Upper lobe of left lung (tissue), 4 donors: Measurements from ENCODE around the gene CDX2.

Experiments used
- POLR2A ChIP-seq, 4 donors: fragments of 450-650 bp; IDR thresholded peaks; one replicate each; pipeline ENCODE4 v1.5.1; 2016 to 2017; ENCODE audit warnings: antibody characterized with exemption in 4 of 4, mild to moderate bottlenecking in 2 of 4
- TF ChIP-seq, protein P1 (sequence below), 6 experiments: fragments of 450-650 bp in 4 of 6; fragments of 200-600 bp in 2 of 6; sonication (generic) in 2 of 6; IDR thresholded peaks; one replicate each; pipeline ENCODE4 v1.5.1; 2016 to 2019; ENCODE audit warnings: antibody characterized with exemption in 6 of 6

DNA sequence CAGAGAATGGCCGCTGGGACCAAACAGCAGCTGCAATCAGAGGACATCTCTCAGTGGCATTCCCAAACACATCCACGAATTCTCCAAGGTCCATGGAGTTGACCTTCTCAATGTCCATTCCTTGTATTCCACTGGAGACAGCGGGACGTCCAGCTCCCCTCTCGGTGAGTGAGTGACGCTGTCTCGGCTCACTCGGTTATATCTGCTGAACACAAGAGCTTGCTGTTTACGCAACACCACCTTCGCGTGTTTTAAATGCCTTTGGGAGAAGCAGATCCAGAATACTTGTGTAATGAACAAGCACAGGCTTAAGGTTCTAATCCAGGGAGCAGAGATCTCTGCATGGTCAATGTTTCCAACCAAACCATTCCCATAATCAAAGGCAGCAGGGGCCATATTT lies 19.4 kb upstream of the CDX2 start, which contains the start of gene URAD:
- TF ChIP-seq, protein P1, sequence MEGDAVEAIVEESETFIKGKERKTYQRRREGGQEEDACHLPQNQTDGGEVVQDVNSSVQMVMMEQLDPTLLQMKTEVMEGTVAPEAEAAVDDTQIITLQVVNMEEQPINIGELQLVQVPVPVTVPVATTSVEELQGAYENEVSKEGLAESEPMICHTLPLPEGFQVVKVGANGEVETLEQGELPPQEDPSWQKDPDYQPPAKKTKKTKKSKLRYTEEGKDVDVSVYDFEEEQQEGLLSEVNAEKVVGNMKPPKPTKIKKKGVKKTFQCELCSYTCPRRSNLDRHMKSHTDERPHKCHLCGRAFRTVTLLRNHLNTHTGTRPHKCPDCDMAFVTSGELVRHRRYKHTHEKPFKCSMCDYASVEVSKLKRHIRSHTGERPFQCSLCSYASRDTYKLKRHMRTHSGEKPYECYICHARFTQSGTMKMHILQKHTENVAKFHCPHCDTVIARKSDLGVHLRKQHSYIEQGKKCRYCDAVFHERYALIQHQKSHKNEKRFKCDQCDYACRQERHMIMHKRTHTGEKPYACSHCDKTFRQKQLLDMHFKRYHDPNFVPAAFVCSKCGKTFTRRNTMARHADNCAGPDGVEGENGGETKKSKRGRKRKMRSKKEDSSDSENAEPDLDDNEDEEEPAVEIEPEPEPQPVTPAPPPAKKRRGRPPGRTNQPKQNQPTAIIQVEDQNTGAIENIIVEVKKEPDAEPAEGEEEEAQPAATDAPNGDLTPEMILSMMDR (IDR thresholded peaks at IDR 0.05): no peak
- no peak for TF ChIP-seq POLR2A (IDR thresholded peaks at IDR 0.05)
